Stimulated activated naive CD8-positive, alpha-beta T cell treated with anti-CD3 and anti-CD28 coated beads, Interleukin-15, Interleukin-2, amounts not matched to agents 100 ng/mL and 50 ng/mL, for 24 hours (primary cell): ENCODE measurements around the gene SLC34A1.
A peak's percentile ranks its signal among the peaks of the same experiment; 100 is the strongest.

Experiments
- H3K27ac Mint-ChIP-seq: one replicate; pipeline ENCODE4 v1.8.0; 2021; ENCODE audit warnings: mild to moderate bottlenecking, mixed read lengths
- H3K27me3 Mint-ChIP-seq: one replicate; pipeline ENCODE4 v1.8.0; 2021; ENCODE audit warnings: mixed read lengths
- H3K36me3 Mint-ChIP-seq: one replicate; pipeline ENCODE4 v1.8.0; 2021; ENCODE audit warnings: low read depth, mixed read lengths
- H3K4me1 Mint-ChIP-seq: one replicate; pipeline ENCODE4 v1.8.0; 2021; ENCODE audit warnings: low read depth, mixed read lengths
- H3K4me3 Mint-ChIP-seq: one replicate; pipeline ENCODE4 v1.8.0; 2021; ENCODE audit warnings: mild to moderate bottlenecking, mixed read lengths
- H3K9me3 Mint-ChIP-seq: one replicate; pipeline ENCODE4 v1.8.0; 2021; ENCODE audit warnings: mixed read lengths

The SLC34A1 gene

DNA sequence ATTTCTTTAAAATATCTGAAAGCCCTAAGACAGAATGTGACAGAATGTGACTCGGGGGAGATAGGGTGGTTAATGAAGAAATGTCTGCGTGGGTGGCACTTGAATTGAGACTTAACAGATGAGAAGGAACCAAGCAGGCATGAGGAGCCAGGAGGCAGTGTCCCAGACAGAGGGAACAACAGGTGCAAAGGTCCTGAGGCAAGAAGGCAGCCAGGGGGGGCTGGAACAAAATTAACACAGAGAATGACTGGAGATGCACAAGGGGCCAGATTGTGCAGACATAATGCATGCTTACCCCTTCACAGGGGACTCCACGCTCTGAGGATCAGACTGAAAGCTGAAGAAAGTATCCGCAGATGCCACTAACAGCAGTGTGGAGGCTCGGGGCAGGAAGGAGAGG lies 34.5 kb upstream of the SLC34A1 start:
- peak overlapping the region; percentile 99 for H3K4me3 Mint-ChIP-seq
- H3K9me3 Mint-ChIP-seq: no peaks in the 10 kb centered on the region
- no peaks in the 10 kb centered on the region for H3K27me3 Mint-ChIP-seq
- peaks cover 56% of the 10 kb centered on the region for H3K4me1 Mint-ChIP-seq
- peaks cover 35% of the 10 kb centered on the region for H3K36me3 Mint-ChIP-seq
- H3K27ac Mint-ChIP-seq: peak overlapping the region; percentile 74

DNA sequence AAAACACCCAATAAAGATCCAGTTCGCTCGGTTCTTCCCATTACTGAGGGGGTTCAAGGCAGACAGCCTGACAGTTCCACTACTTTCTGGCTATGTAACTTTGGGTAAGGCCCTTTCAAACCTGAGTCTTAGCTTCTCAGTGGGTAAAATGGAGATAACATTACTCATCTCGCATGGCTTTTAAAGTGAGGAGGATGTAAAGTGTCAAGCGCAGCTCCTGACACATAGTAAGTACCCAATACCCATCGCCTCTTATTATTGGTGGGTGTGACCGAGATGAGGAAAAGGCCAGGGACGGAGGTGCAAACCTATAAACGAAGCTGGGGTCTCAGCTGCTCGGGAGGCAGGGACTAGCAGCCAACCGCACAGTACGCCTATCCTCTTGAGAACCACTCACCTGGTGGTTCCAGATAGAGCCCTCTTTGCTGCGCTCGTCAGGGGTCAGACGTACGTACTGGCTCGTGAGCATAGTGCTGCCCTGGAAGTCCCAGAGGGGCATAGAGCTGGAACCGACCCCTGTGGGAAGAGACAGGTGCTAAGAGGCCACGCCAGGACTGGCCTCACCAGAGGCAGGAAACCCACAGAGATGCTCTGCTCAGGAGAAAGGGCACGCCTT lies 33.4 kb upstream of the SLC34A1 start:
- Mint-ChIP-seq H3K27ac (peak overlapping the region; percentile 100), H3K27me3 (no peaks in the 10 kb centered on the region), H3K36me3 (peaks cover 29% of the 10 kb centered on the region), H3K4me3 (peak overlapping the region; percentile 99), H3K9me3 (peaks cover 4% of the 10 kb centered on the region), H3K4me1 (peaks cover 61% of the 10 kb centered on the region)

DNA sequence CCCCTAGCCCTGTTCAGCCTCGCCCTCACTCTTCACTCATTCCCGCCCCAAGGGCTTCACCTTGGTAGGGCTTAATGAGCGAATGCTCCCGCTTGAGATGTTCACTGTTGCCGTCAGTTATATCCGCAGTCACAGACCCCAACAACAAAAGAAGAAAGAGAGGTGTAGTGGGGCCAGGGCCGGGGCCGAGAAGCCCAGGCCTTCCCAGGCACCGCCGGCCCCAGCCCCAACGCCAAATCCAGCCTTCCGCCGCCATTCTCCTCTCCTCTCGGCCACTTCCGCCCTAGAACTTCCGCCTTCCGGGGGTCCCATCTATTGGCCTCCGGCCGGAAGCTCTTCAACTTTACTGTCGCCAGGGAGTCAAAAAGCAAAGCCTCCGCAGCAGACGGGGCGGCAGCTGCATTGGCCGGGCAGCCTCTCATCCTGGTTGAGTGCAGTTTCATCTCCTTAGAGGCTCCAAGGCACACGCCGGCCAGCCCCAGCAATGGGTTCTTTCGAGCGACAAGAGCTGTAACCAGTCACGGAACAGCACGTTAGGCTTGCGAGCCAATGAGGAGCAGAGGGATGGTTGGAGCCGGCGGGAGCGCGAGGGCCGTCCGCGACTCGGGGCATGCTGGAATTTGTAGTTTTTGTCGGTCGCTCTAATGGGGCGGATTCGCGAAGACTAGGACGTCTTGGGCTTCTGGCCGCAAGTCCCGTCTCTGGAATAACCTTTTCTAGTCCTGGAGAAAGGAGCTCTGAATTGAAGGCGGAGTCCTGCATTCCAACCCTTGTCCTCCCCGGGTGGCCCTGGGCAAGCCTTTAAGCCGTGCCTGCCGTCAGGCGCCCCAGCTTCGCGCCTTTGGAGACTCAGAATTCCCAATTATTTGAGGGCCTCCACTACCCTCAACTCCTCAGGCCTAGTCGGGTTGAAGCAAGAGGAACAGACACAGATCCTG lies 32.6 kb upstream of the SLC34A1 start, which contains the start of gene LMAN2:
Gene LMAN2, minus strand, starts transcription at position 277 of the 938 bp plus-strand sequence. Its CDS starts 21 bp downstream, at position 256.
- H3K27ac Mint-ChIP-seq: peak within 1 kb of the TSS; percentile 100
- peaks cover 4% of the 10 kb centered on the region for H3K9me3 Mint-ChIP-seq
- peaks cover 61% of the 10 kb centered on the region for H3K4me1 Mint-ChIP-seq
- no peaks in the 10 kb centered on the region for H3K27me3 Mint-ChIP-seq
- peak within 1 kb of the TSS; percentile 99 for H3K4me3 Mint-ChIP-seq
- H3K36me3 Mint-ChIP-seq: peaks cover 24% of the 10 kb centered on the region

DNA sequence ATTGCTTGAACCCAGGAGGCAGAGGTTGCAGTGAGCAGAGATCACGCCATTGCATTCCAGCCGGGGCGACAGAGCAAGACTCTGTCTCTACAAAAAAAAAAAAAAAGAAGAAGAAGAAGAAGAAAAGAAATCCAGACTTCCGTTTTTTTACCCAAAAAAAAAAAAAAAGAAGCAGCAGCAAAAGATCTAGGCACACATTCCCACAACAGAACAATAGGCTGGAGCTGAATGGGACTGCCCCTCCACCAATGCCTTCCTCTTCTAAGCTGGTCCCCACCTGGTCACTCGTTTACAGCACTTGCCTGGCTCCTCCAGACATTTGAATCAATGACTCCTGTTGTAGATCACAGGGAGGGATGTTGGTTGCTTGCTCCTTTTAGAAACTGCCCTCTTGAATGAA lies 31.1 kb upstream of the SLC34A1 start:
- Mint-ChIP-seq H3K4me3 (peak overlapping the region; percentile 2), H3K4me1 (peaks cover 61% of the 10 kb centered on the region), H3K9me3 (peaks cover 4% of the 10 kb centered on the region)

DNA sequence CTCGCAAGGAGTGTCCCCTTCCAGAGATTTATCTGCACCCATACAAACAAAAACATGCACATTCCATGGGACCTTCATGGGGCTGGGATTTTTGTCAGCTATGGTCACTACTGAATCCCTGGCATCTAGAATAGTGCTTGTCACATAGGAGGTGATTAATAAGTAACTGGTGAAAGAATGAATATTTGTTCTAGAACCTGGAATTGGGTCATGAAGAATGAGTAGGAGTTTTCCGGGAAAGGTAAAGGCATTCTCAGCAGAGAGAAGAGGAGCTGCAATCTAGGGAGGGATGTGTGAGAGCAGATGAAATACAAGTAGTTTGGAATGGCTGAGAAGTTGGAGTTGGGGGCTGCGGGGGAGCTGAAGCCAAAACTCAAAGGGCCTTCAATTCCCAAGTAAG lies 30.0 kb upstream of the SLC34A1 start:
- Mint-ChIP-seq H3K36me3 (peaks cover 12% of the 10 kb centered on the region), H3K4me3 (no peak overlapping the region), H3K27ac (no peak overlapping the region), H3K4me1 (peaks cover 64% of the 10 kb centered on the region), H3K9me3 (peaks cover 4% of the 10 kb centered on the region), H3K27me3 (no peaks in the 10 kb centered on the region)

More for the DNA sequence above, 31.1 kb upstream of the SLC34A1 start:
- no peak overlapping the region for H3K27ac Mint-ChIP-seq
- peaks cover 15% of the 10 kb centered on the region for H3K36me3 Mint-ChIP-seq
- H3K27me3 Mint-ChIP-seq: no peaks in the 10 kb centered on the region

DNA sequence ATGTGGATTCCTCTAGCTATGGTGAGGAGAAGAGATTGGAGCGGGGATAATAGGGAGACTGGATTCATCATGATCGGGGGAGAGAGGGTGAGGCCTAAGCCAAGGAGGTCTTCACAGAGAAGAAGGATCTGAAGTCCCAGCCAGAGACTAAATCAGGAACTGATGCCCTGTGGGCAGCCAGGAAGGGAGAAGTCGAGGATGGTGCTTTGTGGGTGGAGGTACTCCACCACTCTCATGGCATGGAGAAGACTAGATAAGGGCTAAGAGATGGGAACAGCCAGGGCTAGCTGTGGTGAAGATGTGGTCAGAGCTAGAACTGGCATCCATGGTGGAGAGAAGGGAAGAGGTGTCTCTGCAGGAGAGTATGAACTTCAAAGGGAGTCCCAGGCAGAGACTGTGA lies 29.5 kb upstream of the SLC34A1 start:
- no peak overlapping the region for H3K27ac Mint-ChIP-seq
- no peaks in the 10 kb centered on the region for H3K27me3 Mint-ChIP-seq
- H3K4me3 Mint-ChIP-seq: no peak overlapping the region
- H3K36me3 Mint-ChIP-seq: peaks cover 7% of the 10 kb centered on the region
- peaks cover 64% of the 10 kb centered on the region for H3K4me1 Mint-ChIP-seq
- peaks cover 4% of the 10 kb centered on the region for H3K9me3 Mint-ChIP-seq

DNA sequence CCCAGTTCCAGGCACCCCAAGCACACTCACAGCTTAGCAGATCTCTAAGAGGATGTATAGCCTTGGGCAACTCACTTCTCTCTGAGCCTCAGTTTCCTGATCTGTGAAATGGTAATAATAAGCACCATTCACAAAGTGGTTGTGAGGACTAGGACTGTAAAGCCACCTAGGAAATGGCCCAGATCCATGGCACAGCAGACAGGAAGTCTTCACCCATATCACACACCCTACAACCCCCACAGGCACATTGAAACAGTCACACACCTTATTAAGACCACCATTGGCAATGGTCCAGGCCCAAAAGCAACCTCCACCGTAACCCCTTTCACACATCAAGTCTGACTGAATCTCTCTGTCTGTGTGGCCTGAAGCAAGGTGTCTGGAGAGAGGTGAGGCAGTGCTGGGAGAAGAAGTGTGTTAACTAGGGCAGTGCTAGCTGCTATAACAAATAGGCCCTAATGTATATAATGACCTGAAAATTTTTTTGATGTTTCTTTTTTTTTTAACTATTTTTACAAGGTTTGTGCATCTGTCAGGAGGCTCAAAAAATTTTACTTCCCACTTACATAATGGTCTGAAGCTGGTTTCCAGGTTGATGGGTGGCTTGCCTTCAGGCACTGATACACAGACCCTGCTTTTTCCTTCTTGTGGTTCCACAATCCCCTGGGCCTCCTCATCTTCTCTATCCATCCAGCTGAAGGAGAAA lies 28.9 kb upstream of the SLC34A1 start:
- Mint-ChIP-seq H3K4me1 (peaks cover 64% of the 10 kb centered on the region), H3K36me3 (peaks cover under 1% of the 10 kb centered on the region), H3K4me3 (no peak overlapping the region), H3K27me3 (no peaks in the 10 kb centered on the region), H3K27ac (peak overlapping the region; percentile 48), H3K9me3 (peaks cover 4% of the 10 kb centered on the region)

DNA sequence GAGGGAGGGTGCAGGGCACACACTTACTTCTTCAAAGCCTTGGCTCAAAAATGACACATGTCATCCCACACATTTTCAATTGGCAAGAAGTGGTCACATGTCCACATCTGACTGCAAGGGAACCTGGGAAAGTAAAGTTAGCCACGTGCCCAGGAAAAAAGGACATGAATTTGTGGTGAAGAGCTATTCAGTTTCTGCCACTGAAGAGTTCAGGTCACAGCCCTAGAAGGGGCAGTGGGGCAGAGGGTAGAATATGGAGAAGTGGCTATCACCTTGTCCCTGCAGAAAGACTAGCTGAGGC lies 28.4 kb upstream of the SLC34A1 start:
- peaks cover 62% of the 10 kb centered on the region for H3K4me1 Mint-ChIP-seq
- peaks cover 4% of the 10 kb centered on the region for H3K9me3 Mint-ChIP-seq
- H3K36me3 Mint-ChIP-seq: no peaks in the 10 kb centered on the region
- H3K27me3 Mint-ChIP-seq: no peaks in the 10 kb centered on the region
- peak overlapping the region; percentile 21 for H3K27ac Mint-ChIP-seq
- no peak overlapping the region for H3K4me3 Mint-ChIP-seq

DNA sequence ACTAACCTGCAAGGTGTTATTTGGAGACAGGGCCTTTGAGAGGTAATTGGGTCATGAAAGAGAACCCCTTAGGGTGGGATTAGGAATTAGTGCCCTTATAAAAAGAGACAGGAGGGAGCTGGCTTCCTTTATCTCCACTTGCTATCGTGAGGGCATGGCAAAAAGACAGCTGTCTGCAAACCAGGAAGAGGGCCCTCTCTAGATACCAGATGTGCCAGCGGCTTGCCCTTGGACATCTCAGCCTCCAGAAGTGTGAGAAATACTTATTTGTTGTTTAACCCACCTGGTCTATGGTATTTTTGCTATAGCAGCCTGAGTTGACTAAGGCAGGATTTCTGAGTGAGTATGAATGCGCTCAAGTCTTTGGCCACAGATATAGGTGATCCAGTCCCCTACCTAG lies 27.5 kb upstream of the SLC34A1 start:
- no peaks in the 10 kb centered on the region for H3K36me3 Mint-ChIP-seq
- no peaks in the 10 kb centered on the region for H3K27me3 Mint-ChIP-seq
- peak overlapping the region; percentile 90 for H3K4me3 Mint-ChIP-seq
- H3K27ac Mint-ChIP-seq: peak overlapping the region; percentile 90
- peaks cover 4% of the 10 kb centered on the region for H3K9me3 Mint-ChIP-seq
- peaks cover 70% of the 10 kb centered on the region for H3K4me1 Mint-ChIP-seq

DNA sequence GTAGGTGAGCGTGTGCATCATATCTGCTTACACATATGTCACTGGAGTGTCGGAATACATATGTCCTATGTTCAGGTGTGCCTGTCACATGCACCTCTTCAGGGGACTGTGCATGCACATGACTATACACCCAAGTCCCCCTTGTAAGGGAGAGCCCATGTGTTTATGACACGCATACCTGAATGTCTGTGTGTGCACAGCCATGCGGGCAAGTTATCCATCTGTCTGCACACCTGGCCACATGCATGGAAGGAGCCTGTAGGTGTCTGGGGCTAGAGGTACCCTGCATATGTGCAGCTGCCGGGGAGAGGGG lies 27.1 kb upstream of the SLC34A1 start:
- H3K27me3 Mint-ChIP-seq: no peaks in the 10 kb centered on the region
- H3K4me1 Mint-ChIP-seq: peaks cover 71% of the 10 kb centered on the region
- H3K27ac Mint-ChIP-seq: peak overlapping the region; percentile 90
- H3K36me3 Mint-ChIP-seq: no peaks in the 10 kb centered on the region
- peaks cover 4% of the 10 kb centered on the region for H3K9me3 Mint-ChIP-seq
- peak overlapping the region; percentile 90 for H3K4me3 Mint-ChIP-seq

DNA sequence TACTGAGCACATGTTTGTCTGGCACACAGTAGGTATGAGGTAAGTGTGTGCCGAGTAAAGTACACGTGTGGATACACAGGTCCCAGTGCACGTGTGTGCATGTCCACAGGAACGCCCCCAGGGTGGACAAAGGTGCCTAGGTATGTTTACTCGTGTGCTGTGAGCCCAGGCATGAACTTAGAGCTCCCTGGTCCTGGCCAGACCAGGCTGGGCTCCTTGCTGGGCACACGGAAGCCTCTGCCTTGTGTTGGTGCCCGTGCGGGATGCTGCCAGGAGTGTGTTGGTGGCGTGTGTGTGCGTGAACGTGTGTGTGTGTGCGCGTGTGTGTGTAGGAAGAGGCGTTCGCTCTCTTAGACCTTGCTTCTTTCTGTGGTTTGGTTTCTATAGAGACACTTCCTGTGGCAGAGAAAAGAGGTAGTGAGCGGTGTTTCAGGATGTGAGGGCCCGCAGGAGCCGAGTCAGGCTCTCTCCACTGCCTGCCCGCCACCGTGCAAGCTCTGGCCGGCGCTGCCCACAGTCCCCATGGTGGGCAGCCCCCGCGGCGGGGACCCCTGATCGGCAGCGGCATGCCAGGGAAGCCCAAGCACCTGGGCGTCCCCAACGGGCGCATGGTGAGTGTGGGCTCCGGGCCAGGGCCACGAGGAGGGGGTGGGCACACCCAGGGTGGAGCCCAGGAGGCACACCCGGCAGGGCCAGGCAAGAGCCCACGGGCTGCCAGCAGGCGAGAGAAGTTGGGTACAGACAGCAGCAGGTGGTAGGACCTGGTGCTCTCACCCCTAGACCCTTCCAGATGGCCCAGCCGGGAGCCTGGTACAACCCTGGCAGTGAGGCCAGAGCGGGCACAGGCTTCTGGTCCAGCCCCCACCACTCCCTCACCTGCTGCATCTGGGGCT lies 26.5 kb upstream of the SLC34A1 start, which contains the start of gene RGS14:
Gene RGS14, plus strand, starts transcription at position 466 of the 893 bp plus-strand sequence. Its CDS starts 101 bp downstream, at position 567.
- Mint-ChIP-seq H3K27ac (peak within 1 kb of the TSS; percentile 90), H3K9me3 (peaks cover 4% of the 10 kb centered on the region), H3K4me3 (peak within 1 kb of the TSS; percentile 90), H3K27me3 (no peaks in the 10 kb centered on the region), H3K4me1 (peaks cover 75% of the 10 kb centered on the region), H3K36me3 (no peaks in the 10 kb centered on the region)

DNA sequence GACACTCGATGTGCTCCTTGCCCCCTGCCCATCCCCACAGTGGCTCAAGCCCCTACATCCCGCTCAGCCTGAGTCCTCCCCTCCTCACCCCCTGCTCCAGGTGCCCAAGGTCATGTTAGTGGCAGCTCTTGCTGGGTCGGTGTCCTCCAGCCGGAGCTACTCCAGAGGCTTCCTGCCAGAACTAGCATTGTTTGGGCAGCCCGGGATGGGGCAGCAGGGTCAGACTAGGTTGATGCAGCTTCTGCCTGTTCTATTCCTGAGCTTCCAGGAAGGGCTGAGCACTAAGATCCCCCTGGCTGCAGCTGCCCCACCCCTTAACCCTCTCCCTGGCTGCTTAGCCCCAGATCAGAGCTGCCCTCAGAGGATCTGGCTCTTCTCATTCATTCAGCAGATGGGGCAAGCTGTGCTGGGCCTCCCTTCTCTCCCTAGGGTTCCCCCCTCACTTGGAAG lies 25.8 kb upstream of the SLC34A1 start:
- peak overlapping the region; percentile 90 for H3K27ac Mint-ChIP-seq
- H3K4me1 Mint-ChIP-seq: peaks cover 82% of the 10 kb centered on the region
- no peaks in the 10 kb centered on the region for H3K36me3 Mint-ChIP-seq
- H3K9me3 Mint-ChIP-seq: peaks cover 4% of the 10 kb centered on the region
- no peaks in the 10 kb centered on the region for H3K27me3 Mint-ChIP-seq
- H3K4me3 Mint-ChIP-seq: peak overlapping the region; percentile 90

DNA sequence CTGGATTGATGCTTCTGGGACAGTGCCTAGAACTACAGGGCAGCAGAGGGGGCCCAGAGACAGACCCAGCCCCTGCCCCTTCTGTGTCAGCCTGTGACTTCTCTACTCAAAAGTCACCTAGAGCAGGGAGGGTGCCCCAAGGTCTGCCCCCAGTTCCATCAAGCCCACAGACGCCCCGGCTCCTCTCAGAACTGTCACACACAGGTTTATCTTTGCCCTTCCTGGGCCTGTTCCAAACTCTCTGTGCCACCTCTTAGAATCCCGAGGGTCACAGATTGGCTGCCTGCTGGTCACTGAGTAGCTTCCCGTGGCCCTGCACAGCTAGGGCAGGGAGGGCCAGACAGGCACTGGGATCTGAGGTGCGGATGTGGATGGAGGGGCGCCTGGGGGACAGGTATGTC lies 24.8 kb upstream of the SLC34A1 start:
- H3K4me3 Mint-ChIP-seq: peak overlapping the region; percentile 90
- no peaks in the 10 kb centered on the region for H3K27me3 Mint-ChIP-seq
- peaks cover 4% of the 10 kb centered on the region for H3K9me3 Mint-ChIP-seq
- no peaks in the 10 kb centered on the region for H3K36me3 Mint-ChIP-seq
- H3K4me1 Mint-ChIP-seq: peaks cover 90% of the 10 kb centered on the region
- H3K27ac Mint-ChIP-seq: peak overlapping the region; percentile 90

DNA sequence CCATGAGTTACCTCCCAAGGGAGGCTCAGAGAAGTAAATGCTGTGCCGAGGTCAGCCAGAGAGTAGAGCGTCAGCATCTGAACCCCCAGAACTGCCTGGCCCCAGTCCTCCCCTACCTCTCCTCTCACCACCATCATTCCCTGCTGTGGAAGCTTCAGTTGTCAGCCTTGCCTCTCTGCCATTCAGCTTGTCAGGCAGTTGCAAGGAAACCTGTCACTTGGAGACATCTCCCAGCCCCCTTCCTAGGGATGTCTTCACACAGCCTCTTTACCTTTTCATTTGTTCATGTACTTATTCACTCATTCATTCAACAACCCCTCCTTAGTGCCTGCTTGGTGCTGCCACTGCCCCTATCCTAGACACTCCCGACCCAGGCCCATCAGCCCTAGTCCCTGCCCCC lies 24.4 kb upstream of the SLC34A1 start:
- Mint-ChIP-seq H3K36me3 (no peaks in the 10 kb centered on the region), H3K9me3 (peaks cover 4% of the 10 kb centered on the region), H3K27me3 (no peaks in the 10 kb centered on the region), H3K4me3 (peak overlapping the region; percentile 90), H3K27ac (peak overlapping the region; percentile 54), H3K4me1 (peaks cover 90% of the 10 kb centered on the region)
